Muscle of arm (tissue), 12 donors: ENCODE results near the gene DGKQ. TPM values are rescaled to one million over a fixed set of nuclear protein-coding genes. Genes with fewer than 3 reads are reported as not detected.
"Not testable (repeated sequence)": the region's sequence is repeated elsewhere in the genome, so short reads cannot be mapped to it uniquely, and the experiment has no call there.

Source experiments
- DNase-seq: peaks from one replicate; pipeline ENCODE4 v3.0.0-alpha.2; 2013
- polyA plus RNA-seq, 12 donors: library from polyadenylated mRNA; unstranded; fragments of 120-200 nt; gene quantifications; one replicate each; pipeline ENCODE4 v1.2.1, GENCODE V29; 2013; ENCODE audit not compliant: insufficient read length in 12 of 12

DGKQ gene
- polyA plus RNA-seq, 12 donors = 3.2 to 19.4 (median 4.5) TPM; not detected in 1

GRCh38 chr4:951186-951585 is 22.2 kb downstream of the DGKQ start:
- no peak for DNase-seq

- DNase-seq = no peak
Observed at GRCh38 chr4:950136-951020, 23.0 kb downstream of the DGKQ start.

GRCh38 chr4:949656-950055 is 23.7 kb downstream of the DGKQ start:
- no peak for DNase-seq

GRCh38 chr4:948936-949300 is 24.5 kb downstream of the DGKQ start:
- DNase-seq = no peak

GRCh38 chr4:948101-948935 is 25.1 kb downstream of the DGKQ start:
- no peak for DNase-seq

GRCh38 chr4:947491-947971 is 25.8 kb downstream of the DGKQ start:
- no peak for DNase-seq

GRCh38 chr4:946517-947471 is 26.6 kb downstream of the DGKQ start:
- DNase-seq = no peak

- no peak for DNase-seq
Observed at GRCh38 chr4:946103-946450, 27.3 kb downstream of the DGKQ start.

GRCh38 chr4:945274-946102 is 27.9 kb downstream of the DGKQ start:
- DNase-seq = no peak

- DNase-seq = not testable (repeated sequence)
Observed at GRCh38 chr4:939508-939907, 33.9 kb downstream of the DGKQ start.

- no peak for DNase-seq
Observed at GRCh38 chr4:932713-933070, 40.7 kb downstream of the DGKQ start.

GRCh38 chr4:931960-932712 is 41.2 kb downstream of the DGKQ start, which contains the start of the genes GAK and TMEM175:
GAK (minus strand) TSS chr4:932316; CDS start chr4:932187, 129 bp downstream.
TMEM175 (plus strand) TSS chr4:932460; CDS start chr4:947740, 15,280 bp downstream.
- DNase-seq = peak; percentile 97

GRCh38 chr4:931194-931959 is 42.0 kb downstream of the DGKQ start:
- DNase-seq = no peak

GRCh38 chr4:930827-931193 is 42.6 kb downstream of the DGKQ start:
- no peak for DNase-seq

GRCh38 chr4:930028-930551 is 43.3 kb downstream of the DGKQ start:
- DNase-seq = no peak

GRCh38 chr4:929096-929765 is 44.1 kb downstream of the DGKQ start:
- no peak for DNase-seq

GRCh38 chr4:927566-927965 is 45.8 kb downstream of the DGKQ start:
- DNase-seq = not testable (repeated sequence)

GRCh38 chr4:926538-926937 is 46.8 kb downstream of the DGKQ start:
- DNase-seq = no peak
